IMR-90 (cell line): ENCODE results near the gene MAP2K6. TPM values are rescaled to one million over a fixed set of nuclear protein-coding genes. Genes with fewer than 3 reads are reported as not detected.

ENCODE experiments used
- ATAC-seq: fragments of 200-7000 bp; cut with Tn5 transposase; 2 replicates; pipeline ENCODE4 v1.9.1; 2020; ENCODE audit warnings: low read depth, mild to moderate bottlenecking, moderate library complexity
- BruUV-seq: library from RNA; stranded (reverse); fragments of 400-500 nt; replicated peaks from 2 replicates; lab custom pipeline; 2021; lab: Mats Ljungman, UMichigan
- CTCF ChIA-PET: fragments of 300-600 bp; formaldehyde crosslinking; extraction: SDS; loops from one replicate; lab custom pipeline; 2021; ENCODE audit warnings: antibody characterized with exemption; lab: Yijun Ruan, JAX
- POLR2A ChIA-PET: fragments of 300-600 bp; sonication (Branson Sonifier 250); formaldehyde crosslinking; loops from one replicate; lab custom pipeline; 2022; ENCODE audit warnings: antibody characterized with exemption; ENCODE audit not compliant: unreplicated experiment; lab: Charles Lee
- DNase-seq: peaks from one replicate; pipeline ENCODE4 v3.0.0; 2013
- H2AFZ ChIP-seq: replicated peaks from 2 replicates; pipeline ENCODE3; 2013; ENCODE audit warnings: low read length, mild to moderate bottlenecking; ENCODE audit not compliant: poor library complexity
- H2AK5ac ChIP-seq: 2 replicates; pipeline ENCODE4 v1.6.1; 2013; ENCODE audit warnings: low read depth, low read length, inconsistent platforms
- H2AK9ac ChIP-seq: replicated peaks from 2 replicates; pipeline ENCODE3; 2013; ENCODE audit warnings: mild to moderate bottlenecking, low read depth, low read length, moderate library complexity; ENCODE audit not compliant: poor library complexity
- H2BK120ac ChIP-seq: 2 replicates; pipeline ENCODE4 v1.6.1; 2013; ENCODE audit warnings: low read depth, low read length, inconsistent platforms
- H2BK15ac ChIP-seq: 3 replicates; pipeline ENCODE4 v1.6.1; 2013; ENCODE audit warnings: low read depth, low read length, inconsistent platforms
- H2BK20ac ChIP-seq: 2 replicates; pipeline ENCODE4 v1.6.1; 2013; ENCODE audit warnings: low read depth, mild to moderate bottlenecking, inconsistent platforms, low read length, moderate library complexity
- H2BK5ac ChIP-seq: 2 replicates; pipeline ENCODE4 v1.6.1; 2013; ENCODE audit warnings: mild to moderate bottlenecking, low read depth, low read length, inconsistent platforms; ENCODE audit not compliant: poor library complexity, severe bottlenecking
- H3K14ac ChIP-seq: replicated peaks from 2 replicates; pipeline ENCODE4 v1.6.1; 2013; ENCODE audit warnings: low read depth, low read length, inconsistent platforms
- H3K18ac ChIP-seq: 2 replicates; pipeline ENCODE4 v1.6.1; 2013; ENCODE audit warnings: low read depth, low read length, control low read depth
- H3K23ac ChIP-seq: 2 replicates; pipeline ENCODE4 v1.6.1; 2013; ENCODE audit warnings: low read depth, low read length, inconsistent platforms
- H3K27ac ChIP-seq: 2 replicates; pipeline ENCODE4 v1.5.1; 2013; ENCODE audit warnings: mild to moderate bottlenecking, control low read depth, low read length; ENCODE audit not compliant: insufficient read depth
- H3K27me3 ChIP-seq: 2 replicates; pipeline ENCODE4 v1.6.1; 2013; ENCODE audit warnings: low read length; ENCODE audit not compliant: control insufficient read depth, insufficient read depth
- H3K36me3 ChIP-seq: 2 replicates; pipeline ENCODE4 v1.6.1; 2013; ENCODE audit warnings: low read length, mixed read lengths; ENCODE audit not compliant: control insufficient read depth, insufficient read depth
- H3K4ac ChIP-seq: 2 replicates; pipeline ENCODE4 v1.6.1; 2013; ENCODE audit warnings: low read depth, low read length, inconsistent platforms
- H3K4me1 ChIP-seq: 2 replicates; pipeline ENCODE4 v1.6.1; 2013; ENCODE audit warnings: low read length, mixed read lengths; ENCODE audit not compliant: control insufficient read depth, insufficient read depth
- H3K4me2 ChIP-seq: 2 replicates; pipeline ENCODE4 v1.6.1; 2013; ENCODE audit warnings: low read depth, mild to moderate bottlenecking, control low read depth, low read length, moderate library complexity
- H3K4me3 ChIP-seq: 2 replicates; pipeline ENCODE4 v1.5.1; 2013; ENCODE audit warnings: low read depth, mild to moderate bottlenecking, control low read depth, low read length, moderate library complexity; ENCODE audit not compliant: insufficient read depth
- H3K56ac ChIP-seq: 2 replicates; pipeline ENCODE4 v1.6.1; 2013; ENCODE audit warnings: low read length, inconsistent platforms; ENCODE audit not compliant: insufficient read depth; ENCODE audit errors: extremely low read depth
- H3K79me1 ChIP-seq, 2 experiments: 2 replicates each; pipeline ENCODE4 v1.6.1; 2013; ENCODE audit warnings: low read length in 2 of 2, inconsistent platforms in 1 of 2, low read depth in 1 of 2
- H3K9ac ChIP-seq: 2 replicates; pipeline ENCODE4 v1.6.1; 2013; ENCODE audit warnings: low read depth, low read length, control low read depth
- H3K9me1 ChIP-seq: 2 replicates; pipeline ENCODE4 v1.6.1; 2013; ENCODE audit warnings: low read length, inconsistent platforms; ENCODE audit not compliant: insufficient read depth
- H3K9me3 ChIP-seq: 2 replicates; pipeline ENCODE4 v1.6.1; 2013; ENCODE audit warnings: low read length; ENCODE audit not compliant: control insufficient read depth, insufficient read depth
- H4K20me1 ChIP-seq: 2 replicates; pipeline ENCODE4 v1.6.1; 2013; ENCODE audit warnings: low read length, inconsistent platforms; ENCODE audit not compliant: insufficient read depth
- H4K5ac ChIP-seq: 2 replicates; pipeline ENCODE4 v1.6.1; 2013; ENCODE audit warnings: mild to moderate bottlenecking, low read depth, low read length, control low read depth
- H4K8ac ChIP-seq, 2 experiments: 2 replicates each; pipeline ENCODE4 v1.6.1; 2013; ENCODE audit warnings: low read depth in 2 of 2, low read length in 2 of 2, control low read depth in 1 of 2, inconsistent platforms in 1 of 2
- H4K91ac ChIP-seq: 2 replicates; pipeline ENCODE4 v1.6.1; 2013; ENCODE audit warnings: low read depth, low read length, inconsistent platforms; ENCODE audit not compliant: insufficient read depth
- BHLHE40 ChIP-seq: fragments of 150-350 bp; IDR thresholded peaks from 2 replicates; pipeline ENCODE4 v1.6.1; 2016; ENCODE audit warnings: mild to moderate bottlenecking, low read depth, low read length
- CEBPB ChIP-seq: IDR thresholded peaks from 2 replicates; pipeline ENCODE4 v1.6.1; 2012; ENCODE audit warnings: low read depth, low read length, improper control_type of control experiment
- CHD1 ChIP-seq: IDR thresholded peaks from 2 replicates; pipeline ENCODE4 v1.6.1; 2012; ENCODE audit warnings: low read depth, low read length, improper control_type of control experiment
- FOS ChIP-seq: fragments of 150-350 bp; IDR thresholded peaks from 2 replicates; pipeline ENCODE4 v1.6.1; 2016; ENCODE audit warnings: low read depth, low read length
- MAFK ChIP-seq: IDR thresholded peaks from 2 replicates; pipeline ENCODE4 v1.6.1; 2012; ENCODE audit warnings: low read depth, low read length, improper control_type of control experiment
- MAZ ChIP-seq: IDR thresholded peaks from 2 replicates; pipeline ENCODE4 v1.6.1; 2012; ENCODE audit warnings: low read depth, mild to moderate bottlenecking, low read length, improper control_type of control experiment, moderate library complexity, borderline replicate concordance
- MXI1 ChIP-seq: IDR thresholded peaks from 2 replicates; pipeline ENCODE4 v1.6.1; 2012; ENCODE audit warnings: low read depth, mild to moderate bottlenecking, low read length, moderate library complexity, borderline replicate concordance
- POLR2A ChIP-seq: IDR thresholded peaks from 2 replicates; pipeline ENCODE4 v1.6.1; 2012; ENCODE audit warnings: mild to moderate bottlenecking, low read depth, low read length
- SMC3 ChIP-seq: fragments of 150-350 bp; IDR thresholded peaks from 2 replicates; pipeline ENCODE4 v1.6.1; 2016; ENCODE audit warnings: low read depth, mild to moderate bottlenecking, antibody characterized with exemption, low read length, moderate library complexity
- WGBS, 2 experiments: methylation state at CpG; one replicate each; pipeline versions ENCODE4 v1.1.5 to v1.1.7; 2013; ENCODE audit warnings: missing lambda C conversion rate in 2 of 2; ENCODE audit not compliant: insufficient read length in 1 of 2; ENCODE audit errors: extremely low coverage in 2 of 2; 5-methylcytosine and 5-hydroxymethylcytosine counted together
- dilution Hi-C: fragments of 300-500 bp; cut with HindIII; formaldehyde crosslinking; loops from one replicate; pipeline ENCODE4 v1.14.3; 2018; ENCODE audit warnings: low sequenced_read_pairs; ENCODE audit not compliant: unreplicated experiment
- in situ Hi-C: fragments of 300-500 bp; cut with MboI; formaldehyde crosslinking; loops from 3 replicates; pipeline ENCODE4 v1.14.3; 2019; ENCODE audit warnings: low sequenced_read_pairs, inconsistent platforms, mixed read lengths
- intact Hi-C: fragments of 100-400 bp; cut with micrococcal nuclease; formaldehyde crosslinking; loops from 2 replicates; pipeline ENCODE4 v1.10.0; 2022
- polyA plus RNA-seq, 3 experiments: library from polyadenylated mRNA; depleted of rRNA; stranded (reverse); fragments of >200 nt; gene quantifications; 2 replicates each; pipeline ENCODE4 v1.2.3, GENCODE V29; 2012; ENCODE audit warnings: low replicate concordance in 1 of 3
- total RNA-seq: library from RNA; depleted of rRNA; stranded (reverse); fragments of >200 nt; gene quantifications from 2 replicates; pipeline ENCODE4 v1.2.3, GENCODE V29; 2012
- TF ChIP-seq, protein P1 (sequence below): fragments of 150-350 bp; IDR thresholded peaks from 2 replicates; pipeline ENCODE4 v1.6.1; 2017; ENCODE audit warnings: mild to moderate bottlenecking, antibody characterized with exemption, low read length, low read depth

MAP2K6 gene
- total and polyA plus RNA-seq, 2 of the 4 experiments (the other 2 are of a cell fraction): 2.4 to 5.7 TPM

DNA sequence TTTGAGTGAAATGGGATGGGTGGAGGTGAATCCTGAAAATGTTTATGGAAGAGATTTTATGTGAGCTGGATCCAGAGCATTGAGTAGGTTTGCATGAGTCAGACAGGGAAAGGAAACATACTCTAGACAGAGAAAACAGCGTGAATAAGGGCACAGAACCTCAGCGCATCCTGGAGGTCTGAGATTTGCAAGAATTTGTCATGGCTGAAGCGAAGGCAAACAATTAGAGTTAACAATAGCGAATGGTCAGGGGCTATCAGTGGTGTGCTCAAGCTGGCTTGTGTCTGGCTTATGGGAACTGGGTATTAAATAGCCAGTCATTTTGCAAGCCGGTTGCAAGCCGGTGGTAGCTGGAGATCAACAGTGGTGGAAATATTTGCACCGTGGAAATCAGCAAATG, 36.4 kb downstream of the MAP2K6 start:
- H3K56ac ChIP-seq: no peak overlapping the region
- no peaks in the 10 kb centered on the region for H3K9me1 ChIP-seq
- no peak overlapping the region for H3K4me3 ChIP-seq
- no peak overlapping the region for H2BK20ac ChIP-seq
- dilution Hi-C loops (no loop called here), in situ Hi-C loops (no loop called here), intact Hi-C loops (loop anchor here (5.0 kb wide), 1 partner anchor 99 kb away; no protein-coding TSS in a partner anchor)
- no peak for DNase-seq
- no peak overlapping the region for H3K9ac ChIP-seq
- no peaks in the 10 kb centered on the region for H3K27me3 ChIP-seq
- H4K5ac ChIP-seq: no peak overlapping the region
- H2BK15ac ChIP-seq: no peak overlapping the region
- H2AFZ ChIP-seq: no peak overlapping the region
- no peaks in the 10 kb centered on the region for H3K79me1 ChIP-seq
- H3K9me3 ChIP-seq: no peaks in the 10 kb centered on the region
- ChIA-PET POLR2A (interaction anchor here (0.5 kb wide), 1 partner anchor 30 kb away, joined by 3 read pairs; no protein-coding TSS in a partner anchor), CTCF (no interaction called here)
- H2BK5ac ChIP-seq: no peak overlapping the region
- H3K4ac ChIP-seq: no peak overlapping the region
- no peaks in the 10 kb centered on the region for H3K36me3 ChIP-seq
- no peak overlapping the region for H2AK9ac ChIP-seq
- H3K27ac ChIP-seq: no peak overlapping the region
- BruUV-seq: no TSS peak
- no peak for ATAC-seq
- no peak overlapping the region for H3K14ac ChIP-seq
- H3K23ac ChIP-seq: no peak overlapping the region
- no peak overlapping the region for H4K91ac ChIP-seq
- H4K8ac ChIP-seq: no peak overlapping the region
- WGBS, 2 experiments: 85% methylated on average over 4 of the region's 7 CpGs; no CpG with 5 or more reads in 1 of the 2 experiments
- no peak overlapping the region for H3K4me2 ChIP-seq
- H3K18ac ChIP-seq: no peak overlapping the region
- TF ChIP-seq, protein P1, sequence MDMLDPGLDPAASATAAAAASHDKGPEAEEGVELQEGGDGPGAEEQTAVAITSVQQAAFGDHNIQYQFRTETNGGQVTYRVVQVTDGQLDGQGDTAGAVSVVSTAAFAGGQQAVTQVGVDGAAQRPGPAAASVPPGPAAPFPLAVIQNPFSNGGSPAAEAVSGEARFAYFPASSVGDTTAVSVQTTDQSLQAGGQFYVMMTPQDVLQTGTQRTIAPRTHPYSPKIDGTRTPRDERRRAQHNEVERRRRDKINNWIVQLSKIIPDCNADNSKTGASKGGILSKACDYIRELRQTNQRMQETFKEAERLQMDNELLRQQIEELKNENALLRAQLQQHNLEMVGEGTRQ: no peak
- TF ChIP-seq MAZ (no peak), SMC3 (no peak), FOS (no peak), MXI1 (no peak), CHD1 (no peak), POLR2A (no peak), CEBPB (no peak), MAFK (no peak), BHLHE40 (no peak)
- no peak overlapping the region for H2AK5ac ChIP-seq
- H3K4me1 ChIP-seq: peaks cover 4% of the 10 kb centered on the region; the same call in 1 of the 2 replicates
- H2BK120ac ChIP-seq: no peak overlapping the region
- H4K20me1 ChIP-seq: no peaks in the 10 kb centered on the region
